KMS-11 (cell line): Measurements from ENCODE around the gene PIAS4.

ENCODE experiments used
- H2AFZ ChIP-seq: fragments of 200-600 bp; sonication (generic); 2 replicates; pipeline ENCODE4 v1.6.1; 2016; ENCODE audit warnings: antibody characterized with exemption, mixed run types, low read depth
- H3K27ac ChIP-seq: fragments of 200-600 bp; sonication (generic); 2 replicates; pipeline ENCODE4 v1.6.1; 2016; ENCODE audit warnings: mild to moderate bottlenecking, mixed run types
- H3K27me3 ChIP-seq: fragments of 200-600 bp; sonication (generic); 2 replicates; pipeline ENCODE4 v1.6.1; 2017; ENCODE audit warnings: mild to moderate bottlenecking, low read depth, mixed run types, moderate library complexity; ENCODE audit not compliant: insufficient read depth
- H3K36me3 ChIP-seq: fragments of 200-600 bp; sonication (generic); 2 replicates; pipeline ENCODE4 v1.6.1; 2017; ENCODE audit warnings: mild to moderate bottlenecking, mixed run types; ENCODE audit not compliant: insufficient read depth
- H3K4me1 ChIP-seq: fragments of 200-600 bp; sonication (generic); 2 replicates; pipeline ENCODE4 v1.6.1; 2016; ENCODE audit warnings: mild to moderate bottlenecking, low read depth, mixed run types; ENCODE audit not compliant: poor library complexity, severe bottlenecking
- H3K4me2 ChIP-seq: fragments of 200-600 bp; sonication (generic); 2 replicates; pipeline ENCODE4 v1.7.0; 2016; ENCODE audit warnings: mild to moderate bottlenecking, mixed run types
- H3K4me3 ChIP-seq: fragments of 200-600 bp; sonication (generic); IDR thresholded peaks from 2 replicates; pipeline ENCODE4 v1.6.1; 2017; ENCODE audit warnings: low read depth, low read length, mixed read lengths; ENCODE audit not compliant: insufficient read depth
- H3K79me2 ChIP-seq: fragments of 200-600 bp; sonication (generic); 2 replicates; pipeline ENCODE4 v1.6.1; 2016; ENCODE audit warnings: low read depth, mixed run types; ENCODE audit not compliant: insufficient read depth
- H3K9ac ChIP-seq: fragments of 200-600 bp; sonication (generic); 2 replicates; pipeline ENCODE4 v1.6.1; 2016; ENCODE audit warnings: mild to moderate bottlenecking, mixed run types
- H4K20me1 ChIP-seq: fragments of 200-600 bp; sonication (generic); 2 replicates; pipeline ENCODE4 v1.6.1; 2016; ENCODE audit warnings: mild to moderate bottlenecking, mixed run types; ENCODE audit not compliant: insufficient read depth
- TF ChIP-seq, protein P1 (sequence below): fragments of 200-600 bp; sonication (generic); conservative IDR thresholded peaks from 2 replicates; pipeline ENCODE4 v1.6.1; 2017; ENCODE audit warnings: low read depth, mild to moderate bottlenecking, antibody characterized with exemption, low read length, moderate library complexity, mixed read lengths

The PIAS4 gene

DNA sequence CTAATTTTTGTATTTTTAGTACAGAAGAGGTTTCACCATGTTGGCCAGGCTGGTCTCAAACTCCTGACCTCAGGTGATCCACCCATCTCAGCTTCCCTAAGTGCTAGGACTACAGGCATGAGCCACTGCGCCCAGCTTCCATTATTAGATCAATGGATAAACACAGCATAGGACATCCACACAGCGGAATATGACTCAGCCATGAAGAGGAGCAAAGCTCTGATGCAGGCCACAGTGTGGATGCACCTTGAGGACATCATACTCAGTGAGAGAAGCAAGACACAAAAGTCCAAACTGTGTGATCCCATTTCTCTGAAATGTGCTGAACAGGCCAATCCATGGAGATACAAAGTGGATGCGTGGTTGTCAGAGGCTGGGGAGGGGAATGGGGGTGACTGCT is 64.1 kb downstream of the PIAS4 start:
- Histone ChIP-seq H2AFZ (no peak overlapping the region), H3K4me1 (peaks cover 11% of the 10 kb centered on the region), H3K27ac (no peak overlapping the region), H3K4me2 (no peak overlapping the region), H3K27me3 (peaks cover 25% of the 10 kb centered on the region), H3K4me3 (no peak overlapping the region), H3K9ac (no peak overlapping the region), H4K20me1 (no peaks in the 10 kb centered on the region), H3K79me2 (no peaks in the 10 kb centered on the region), H3K36me3 (no peaks in the 10 kb centered on the region)
- TF ChIP-seq, protein P1, sequence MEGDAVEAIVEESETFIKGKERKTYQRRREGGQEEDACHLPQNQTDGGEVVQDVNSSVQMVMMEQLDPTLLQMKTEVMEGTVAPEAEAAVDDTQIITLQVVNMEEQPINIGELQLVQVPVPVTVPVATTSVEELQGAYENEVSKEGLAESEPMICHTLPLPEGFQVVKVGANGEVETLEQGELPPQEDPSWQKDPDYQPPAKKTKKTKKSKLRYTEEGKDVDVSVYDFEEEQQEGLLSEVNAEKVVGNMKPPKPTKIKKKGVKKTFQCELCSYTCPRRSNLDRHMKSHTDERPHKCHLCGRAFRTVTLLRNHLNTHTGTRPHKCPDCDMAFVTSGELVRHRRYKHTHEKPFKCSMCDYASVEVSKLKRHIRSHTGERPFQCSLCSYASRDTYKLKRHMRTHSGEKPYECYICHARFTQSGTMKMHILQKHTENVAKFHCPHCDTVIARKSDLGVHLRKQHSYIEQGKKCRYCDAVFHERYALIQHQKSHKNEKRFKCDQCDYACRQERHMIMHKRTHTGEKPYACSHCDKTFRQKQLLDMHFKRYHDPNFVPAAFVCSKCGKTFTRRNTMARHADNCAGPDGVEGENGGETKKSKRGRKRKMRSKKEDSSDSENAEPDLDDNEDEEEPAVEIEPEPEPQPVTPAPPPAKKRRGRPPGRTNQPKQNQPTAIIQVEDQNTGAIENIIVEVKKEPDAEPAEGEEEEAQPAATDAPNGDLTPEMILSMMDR = no peak

DNA sequence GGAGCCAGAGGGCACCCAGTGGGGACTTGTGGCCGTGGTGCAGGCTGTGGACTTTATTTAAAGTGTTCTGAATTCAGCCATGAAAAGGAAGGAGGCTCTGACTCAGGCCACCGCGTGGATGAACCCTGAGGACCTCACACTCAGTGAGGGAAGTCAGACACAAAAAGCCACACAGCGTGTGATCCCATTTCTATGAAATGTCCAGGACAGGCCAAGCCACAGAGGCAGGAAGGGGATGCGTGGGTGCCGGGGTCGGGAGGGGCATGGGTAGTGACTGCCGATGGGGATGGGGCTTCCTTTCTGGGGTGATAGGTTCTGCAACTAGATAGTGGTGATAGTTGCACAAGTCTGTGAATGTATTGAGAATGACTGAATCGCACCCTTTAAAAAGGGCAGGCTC is 67.8 kb downstream of the PIAS4 start:
- Histone ChIP-seq H3K9ac (no peak overlapping the region), H3K27ac (no peak overlapping the region), H2AFZ (no peak overlapping the region), H3K4me3 (no peak overlapping the region), H3K36me3 (no peaks in the 10 kb centered on the region), H3K4me1 (peaks cover 21% of the 10 kb centered on the region), H3K27me3 (peaks cover 11% of the 10 kb centered on the region; the same call in 1 of the 2 replicates), H3K79me2 (no peaks in the 10 kb centered on the region), H4K20me1 (no peaks in the 10 kb centered on the region), H3K4me2 (no peak overlapping the region)
- TF ChIP-seq, protein P1 = no peak

DNA sequence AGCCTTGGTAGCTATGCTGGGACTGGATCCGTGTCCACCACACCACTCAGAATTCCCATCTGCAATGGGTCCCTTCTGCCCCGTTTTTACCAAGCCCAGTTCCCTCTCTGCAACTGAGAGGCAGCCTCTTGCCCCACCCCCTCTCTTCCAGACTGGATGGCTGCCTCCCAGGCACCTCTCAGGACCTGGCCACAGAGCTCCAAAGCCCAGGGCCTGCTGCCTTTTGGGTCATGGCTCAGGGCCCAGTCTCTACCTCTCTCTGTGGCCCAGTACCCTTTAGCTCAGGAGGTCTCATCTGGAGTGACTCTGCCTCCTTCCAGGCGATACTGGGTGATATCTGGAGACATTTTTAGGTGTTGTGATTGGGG is 69.5 kb downstream of the PIAS4 start:
- H3K4me1 ChIP-seq = peaks cover 21% of the 10 kb centered on the region
- no peak overlapping the region for H3K9ac ChIP-seq
- H3K27ac ChIP-seq = no peak overlapping the region
- H4K20me1 ChIP-seq = no peaks in the 10 kb centered on the region
- TF ChIP-seq, protein P1 = no peak
- 0 out of 2 replicates have a peak, but pooled peaks cover 8% of the 10 kb centered on the region for H3K27me3 ChIP-seq
- peak overlapping the region; percentile 82 for H2AFZ ChIP-seq
- H3K36me3 ChIP-seq = no peaks in the 10 kb centered on the region
- no peaks in the 10 kb centered on the region for H3K79me2 ChIP-seq
- peak overlapping the region; percentile 88; the same call in 1 of the 2 replicates for H3K4me2 ChIP-seq
- H3K4me3 ChIP-seq = no peak overlapping the region

- H4K20me1 ChIP-seq = no peaks in the 10 kb centered on the region
- TF ChIP-seq, protein P1 = no peak
- no peak overlapping the region for H3K27ac ChIP-seq
- H3K4me3 ChIP-seq = no peak overlapping the region
- peak overlapping the region; percentile 61; the same call in 1 of the 2 replicates for H3K9ac ChIP-seq
- H3K79me2 ChIP-seq = no peaks in the 10 kb centered on the region
- 0 out of 2 replicates have a peak, but pooled peaks cover 5% of the 10 kb centered on the region for H3K27me3 ChIP-seq
- peak overlapping the region; percentile 82 for H2AFZ ChIP-seq
- no peaks in the 10 kb centered on the region for H3K36me3 ChIP-seq
- peaks cover 21% of the 10 kb centered on the region for H3K4me1 ChIP-seq
- peak overlapping the region; percentile 88 for H3K4me2 ChIP-seq
Measured at GRCh38 chr19:4077800-4078684, 70.5 kb downstream of the PIAS4 start.
